GM19099 (cell line): ENCODE data around the gene ZNF584.

Experiments
- POLR2A ChIP-seq: IDR thresholded peaks from 3 replicates; pipeline ENCODE4 v1.6.1; 2011; ENCODE audit warnings: low read depth; ENCODE audit not compliant: insufficient read length; ENCODE audit errors: extremely low read depth

ZNF584 gene

GRCh38 chr19:58428617-58429016, 20.2 kb downstream of the ZNF584 start:
- TF ChIP-seq POLR2A: no peak

GRCh38 chr19:58429745-58430144, 21.3 kb downstream of the ZNF584 start:
- no peak for TF ChIP-seq POLR2A

GRCh38 chr19:58434217-58434616, 25.8 kb downstream of the ZNF584 start:
- no peak for TF ChIP-seq POLR2A

GRCh38 chr19:58439576-58440554, 31.4 kb downstream of the ZNF584 start, which contains the start of gene ZNF132:
TSS of gene ZNF132 (minus strand) at chr19:58440153. CDS start at chr19:58439821, 332 bp downstream.
- peak; percentile 72 for TF ChIP-seq POLR2A

- no peak for TF ChIP-seq POLR2A
Observed at GRCh38 chr19:58440556-58440955, 32.1 kb downstream of the ZNF584 start.

GRCh38 chr19:58450856-58451357, 42.5 kb downstream of the ZNF584 start:
- no peak for TF ChIP-seq POLR2A

- TF ChIP-seq POLR2A: peak; percentile 74
Observed at GRCh38 chr19:58451358-58452101, 43.1 kb downstream of the ZNF584 start, which contains the start of gene ZNF324B. TSS of gene ZNF324B (plus strand) at chr19:58451622. CDS start at chr19:58453702, 2,080 bp downstream.

GRCh38 chr19:58453743-58454142, 45.3 kb downstream of the ZNF584 start:
- TF ChIP-seq POLR2A: no peak

- TF ChIP-seq POLR2A: no peak
Observed at GRCh38 chr19:58455306-58455705, 46.9 kb downstream of the ZNF584 start.

- TF ChIP-seq POLR2A: no peak
Observed at GRCh38 chr19:58456111-58456510, 47.7 kb downstream of the ZNF584 start.

GRCh38 chr19:58460039-58460438, 51.6 kb downstream of the ZNF584 start:
- TF ChIP-seq POLR2A: no peak

GRCh38 chr19:58466089-58466759, 57.8 kb downstream of the ZNF584 start:
- no peak for TF ChIP-seq POLR2A

- TF ChIP-seq POLR2A: peak; percentile 73
Observed at GRCh38 chr19:58466760-58467589, 58.5 kb downstream of the ZNF584 start, which contains the start of gene ZNF324. TSS of gene ZNF324 (plus strand) at chr19:58467080. CDS start at chr19:58469186, 2,106 bp downstream.
